ENCODE results near the gene EEF1AKMT4.

Gene EEF1AKMT4

DNA sequence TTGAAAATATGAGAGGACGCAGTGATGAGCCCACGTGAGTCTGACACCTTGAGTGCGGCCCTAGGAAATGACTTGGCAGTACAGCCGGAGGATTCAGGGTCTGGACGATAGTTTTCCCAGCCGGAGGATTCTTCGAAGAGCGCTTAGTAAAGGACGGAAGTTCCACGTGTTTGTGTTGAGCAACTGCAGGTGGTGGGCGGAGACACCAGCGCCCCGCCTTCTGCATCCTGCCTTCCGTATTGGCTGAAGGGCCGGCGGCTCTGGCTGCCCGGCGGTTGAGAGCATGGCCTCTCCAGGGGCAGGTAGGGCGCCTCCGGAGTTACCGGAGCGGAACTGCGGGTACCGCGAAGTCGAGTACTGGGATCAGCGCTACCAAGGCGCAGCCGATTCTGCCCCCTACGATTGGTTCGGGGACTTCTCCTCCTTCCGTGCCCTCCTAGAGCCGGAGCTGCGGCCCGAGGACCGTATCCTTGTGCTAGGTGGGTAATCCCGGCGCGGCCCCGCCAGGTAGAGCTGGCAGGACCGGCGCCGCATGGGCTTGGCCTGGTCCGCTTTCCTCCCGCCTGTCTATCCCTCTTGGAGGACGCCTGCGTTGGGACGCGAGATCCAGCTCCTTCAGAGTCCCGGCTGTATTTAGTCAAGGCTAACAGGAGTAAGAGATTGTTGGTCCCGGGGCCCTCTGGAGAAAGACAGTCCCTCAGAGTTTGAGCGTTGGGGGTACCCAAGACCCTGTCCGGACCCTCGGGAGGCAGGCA is at the start of gene EEF1AKMT4:
Gene EEF1AKMT4 (plus strand): TSS at position 261 of the 755 bp plus-strand sequence. CDS start 23 bp downstream, at position 284.
- DNase-seq (ENCODE audit: low read depth in 2 of 2): peak; percentile 91 to 94

DNA sequence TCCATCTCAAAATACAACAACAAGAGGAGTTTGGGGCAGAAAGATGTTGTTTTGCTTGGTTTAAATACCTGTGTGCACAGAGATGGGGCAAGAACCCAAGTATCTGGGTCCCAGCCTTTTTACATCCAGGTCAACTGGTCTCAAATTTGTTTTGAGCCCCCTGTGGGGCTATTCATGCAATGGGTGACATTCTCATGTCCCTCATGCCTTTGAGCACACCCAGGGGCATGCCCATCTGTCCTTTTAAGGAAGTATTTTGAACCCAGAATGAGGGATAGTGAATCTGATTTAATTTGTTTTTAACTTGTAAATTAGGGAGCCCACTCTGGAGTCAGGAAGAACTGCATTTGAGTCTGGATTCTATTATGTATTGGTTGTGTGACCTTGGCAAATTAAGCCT is 48.6 kb upstream of the EEF1AKMT4 start:
- DNase-seq (ENCODE audit: low read depth in 2 of 2): no peak

DNA sequence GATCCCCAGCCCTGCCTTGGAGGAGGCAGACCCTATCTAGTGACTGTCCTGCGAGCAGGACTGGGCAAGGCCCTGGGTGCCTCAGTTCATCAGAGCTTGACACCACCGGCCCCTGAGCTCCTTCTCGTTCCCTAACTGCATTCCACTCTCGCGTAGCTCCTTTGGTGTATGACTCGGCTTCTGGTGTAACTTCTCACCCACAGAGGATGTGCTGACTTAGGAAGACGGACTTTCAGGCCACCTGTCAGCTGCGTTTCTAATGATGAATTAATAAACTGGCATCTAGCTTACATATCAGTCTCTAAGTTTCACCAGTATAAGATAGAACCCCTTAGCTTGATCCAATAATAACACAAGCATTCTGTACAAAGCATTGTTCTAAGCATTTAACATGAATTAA is 45.9 kb upstream of the EEF1AKMT4 start:
- no peak for DNase-seq (ENCODE audit: low read depth in 2 of 2)

DNA sequence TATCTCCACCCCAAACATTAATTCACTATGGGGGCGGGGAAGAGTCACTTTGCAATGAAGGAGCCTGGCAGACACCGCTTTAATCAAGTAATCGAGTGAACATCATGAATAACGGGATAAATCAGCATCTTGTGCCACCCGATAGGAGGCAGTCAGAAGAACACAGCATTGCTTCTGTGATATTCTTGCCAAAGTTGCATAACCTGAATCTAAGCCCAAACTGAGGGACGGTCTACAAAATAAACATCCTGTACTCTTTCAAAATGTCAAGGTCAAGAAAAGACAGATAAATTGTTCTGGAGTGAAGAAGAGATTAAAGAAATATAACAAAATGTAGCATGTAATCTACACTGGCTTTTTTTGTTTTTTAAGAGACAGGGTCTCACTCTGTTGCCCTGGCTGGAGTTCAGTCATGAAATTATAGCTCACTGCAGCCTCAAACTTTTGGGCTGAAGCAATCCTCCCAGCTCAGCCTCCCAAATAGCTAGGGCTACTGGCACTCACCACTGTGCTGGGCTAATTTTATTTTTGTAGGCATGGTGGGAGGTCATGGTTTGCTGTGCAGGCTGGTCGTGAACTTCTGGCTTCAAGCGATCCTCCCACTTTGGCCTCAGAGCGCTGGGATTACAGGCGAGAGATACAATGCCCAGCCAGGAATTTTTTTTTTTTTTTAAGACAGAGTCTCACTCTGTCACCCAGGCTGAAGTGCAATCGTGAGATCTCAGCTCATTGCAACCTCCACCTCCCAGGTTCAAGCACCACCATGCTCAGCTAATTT is 40.1 kb upstream of the EEF1AKMT4 start:
- no peak for DNase-seq (ENCODE audit: low read depth in 2 of 2)

DNA sequence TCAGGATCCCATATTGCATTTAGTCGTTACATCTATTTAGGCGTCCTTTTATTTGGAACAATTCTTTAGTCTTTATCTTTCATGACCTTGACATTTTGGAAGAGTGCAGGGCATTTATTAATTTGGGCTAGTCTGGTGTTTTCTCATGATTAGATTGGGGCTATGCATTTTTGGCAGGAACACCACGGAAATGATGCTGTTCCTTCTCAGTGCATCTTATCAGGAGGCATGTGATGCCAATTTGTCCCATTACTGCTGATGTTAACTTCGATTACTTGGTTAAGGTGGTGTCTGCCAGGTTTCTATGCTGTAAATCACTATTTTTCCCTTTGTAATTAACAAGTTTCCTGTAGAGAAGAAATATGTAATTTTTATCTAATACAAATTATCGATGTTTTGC is 38.2 kb upstream of the EEF1AKMT4 start:
- DNase-seq (ENCODE audit: low read depth in 2 of 2): no peak

DNA sequence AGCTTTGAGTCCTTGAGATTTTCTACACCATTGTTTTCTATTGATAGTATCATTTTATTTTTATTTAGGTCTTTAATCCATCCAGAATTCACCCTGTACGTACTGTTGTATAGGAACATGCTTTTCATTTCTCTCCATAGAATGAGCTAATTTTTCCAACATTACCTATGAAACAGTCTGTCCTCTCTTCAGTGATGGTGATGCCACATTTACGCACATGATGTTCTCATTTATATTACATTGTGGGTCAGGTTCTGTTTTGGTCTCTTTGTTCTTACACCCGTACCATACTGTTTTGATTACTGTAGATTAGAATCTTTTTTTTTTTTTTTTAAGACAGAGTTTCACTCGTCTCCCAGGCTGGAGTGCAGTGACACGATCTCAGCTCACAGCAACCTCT is 37.8 kb upstream of the EEF1AKMT4 start:
- no peak for DNase-seq (ENCODE audit: low read depth in 2 of 2)

DNA sequence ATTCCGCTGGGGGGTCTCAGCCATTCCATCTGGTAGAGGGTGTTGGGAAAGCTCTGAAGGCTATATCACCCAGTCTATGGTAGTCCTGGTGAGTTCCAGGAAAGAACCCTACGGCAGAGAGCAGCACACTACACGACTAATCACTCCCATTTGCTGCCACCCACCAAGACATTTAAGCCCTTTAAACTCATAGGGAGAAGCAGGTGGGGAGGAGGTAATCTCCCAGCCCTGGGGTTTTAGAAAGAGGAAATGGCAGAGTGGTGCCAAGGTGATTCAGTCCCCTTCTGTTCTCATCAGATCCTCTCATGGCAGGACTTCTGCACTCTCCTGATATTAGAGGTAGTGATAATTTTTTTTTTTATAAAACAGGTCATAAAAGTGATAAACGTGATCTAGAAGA is 30.7 kb upstream of the EEF1AKMT4 start:
- DNase-seq (ENCODE audit: low read depth in 2 of 2): no peak

DNA sequence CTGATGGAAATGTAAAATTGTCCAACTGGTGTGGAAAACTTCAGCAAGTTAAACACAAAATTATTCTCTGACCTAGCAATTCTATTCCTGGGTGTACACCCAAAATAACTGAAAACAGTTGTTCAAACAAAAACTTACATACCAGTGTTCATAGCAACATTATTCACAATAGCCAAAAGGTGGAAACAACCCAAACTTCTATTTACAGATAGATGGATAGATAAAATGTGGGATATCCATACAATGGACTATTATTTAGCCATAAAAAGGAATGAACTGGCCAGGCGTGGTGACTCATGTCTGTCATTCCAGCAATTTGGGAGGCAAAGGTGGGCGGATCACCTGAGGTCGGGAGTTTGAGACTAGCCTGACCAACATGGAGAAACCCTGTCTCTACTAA is 27.0 kb upstream of the EEF1AKMT4 start:
- no peak for DNase-seq (ENCODE audit: low read depth in 2 of 2)

DNA sequence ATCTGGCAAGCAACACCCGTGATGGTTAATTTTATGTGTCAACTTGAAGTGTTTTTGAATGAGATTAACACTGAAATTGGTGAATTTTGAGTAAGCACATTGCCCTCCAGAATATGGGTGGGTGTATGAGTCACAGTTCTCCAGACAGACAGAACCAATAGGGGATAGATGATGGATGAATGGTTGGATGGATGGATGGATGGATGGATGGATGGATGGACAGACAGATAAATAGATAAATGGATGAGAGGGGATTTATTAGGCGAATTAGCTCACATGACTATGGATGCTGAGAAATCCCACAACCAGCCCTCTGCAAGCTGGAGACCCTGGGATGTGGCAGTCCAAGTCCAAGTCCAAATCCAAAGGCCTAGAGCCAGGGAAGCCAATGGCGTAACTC is 25.5 kb upstream of the EEF1AKMT4 start:
- DNase-seq (ENCODE audit: low read depth in 2 of 2): no peak

DNA sequence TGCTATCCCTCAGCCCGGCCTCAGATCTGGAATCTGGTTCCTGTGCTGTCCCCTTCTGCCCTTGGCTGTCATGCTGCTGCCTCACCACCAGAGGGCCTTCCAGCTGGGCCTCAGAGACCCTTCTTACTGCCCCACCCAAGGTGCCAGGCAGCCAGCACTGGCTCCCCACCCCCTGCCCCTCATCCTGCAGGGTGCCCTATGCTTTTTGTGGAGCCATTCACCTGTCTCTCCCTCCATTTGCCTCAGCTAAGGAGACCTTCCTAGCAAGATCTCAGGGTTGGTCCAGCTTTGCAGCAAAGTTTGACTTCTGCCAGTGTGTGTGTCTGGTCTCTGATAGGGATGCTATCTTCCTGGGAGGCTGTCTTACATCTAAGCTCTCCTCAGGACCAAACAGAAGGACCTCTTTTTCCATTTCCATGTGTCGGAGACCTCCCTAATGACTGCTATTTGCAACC is 22.0 kb upstream of the EEF1AKMT4 start:
- peak; percentile 17 to 44 for DNase-seq (ENCODE audit: low read depth in 2 of 2)

DNA sequence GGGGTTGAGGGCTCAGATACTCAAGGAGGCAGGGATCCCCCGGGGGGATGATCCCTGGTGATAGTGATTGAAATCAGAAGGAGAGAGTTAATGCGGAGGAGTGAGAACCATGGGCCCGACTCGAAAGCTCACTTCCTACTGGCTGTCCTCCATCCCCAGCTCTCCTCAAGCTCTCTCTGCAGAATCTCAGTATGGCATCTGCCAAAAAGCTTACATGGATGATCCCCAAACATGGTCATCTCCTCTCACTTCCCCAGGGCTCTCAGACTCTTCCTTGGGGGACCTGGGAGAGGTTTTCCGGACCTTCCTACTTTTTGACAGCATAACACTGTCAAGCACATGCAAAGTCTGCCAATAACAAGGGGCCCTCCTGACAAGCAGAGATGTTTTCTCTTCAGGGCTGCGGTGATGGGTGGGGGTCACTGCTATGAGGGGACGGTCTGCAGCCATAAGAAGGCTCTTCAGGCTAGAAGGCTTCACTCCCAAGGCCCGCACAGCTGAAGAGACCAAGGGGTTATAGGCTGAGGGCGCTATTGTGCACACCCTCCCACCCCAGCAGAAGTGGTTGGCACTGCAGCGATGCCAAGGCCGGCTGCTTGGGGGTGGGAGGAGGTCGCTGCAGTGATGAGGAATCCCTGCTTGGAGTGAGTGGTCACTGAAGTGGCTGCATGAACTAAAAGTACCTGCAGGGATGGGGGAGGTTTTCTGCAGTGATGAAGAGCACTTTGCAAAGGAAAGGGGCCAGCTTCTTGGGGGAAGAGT is 20.9 kb upstream of the EEF1AKMT4 start:
- no peak for DNase-seq (ENCODE audit: low read depth in 2 of 2)

DNA sequence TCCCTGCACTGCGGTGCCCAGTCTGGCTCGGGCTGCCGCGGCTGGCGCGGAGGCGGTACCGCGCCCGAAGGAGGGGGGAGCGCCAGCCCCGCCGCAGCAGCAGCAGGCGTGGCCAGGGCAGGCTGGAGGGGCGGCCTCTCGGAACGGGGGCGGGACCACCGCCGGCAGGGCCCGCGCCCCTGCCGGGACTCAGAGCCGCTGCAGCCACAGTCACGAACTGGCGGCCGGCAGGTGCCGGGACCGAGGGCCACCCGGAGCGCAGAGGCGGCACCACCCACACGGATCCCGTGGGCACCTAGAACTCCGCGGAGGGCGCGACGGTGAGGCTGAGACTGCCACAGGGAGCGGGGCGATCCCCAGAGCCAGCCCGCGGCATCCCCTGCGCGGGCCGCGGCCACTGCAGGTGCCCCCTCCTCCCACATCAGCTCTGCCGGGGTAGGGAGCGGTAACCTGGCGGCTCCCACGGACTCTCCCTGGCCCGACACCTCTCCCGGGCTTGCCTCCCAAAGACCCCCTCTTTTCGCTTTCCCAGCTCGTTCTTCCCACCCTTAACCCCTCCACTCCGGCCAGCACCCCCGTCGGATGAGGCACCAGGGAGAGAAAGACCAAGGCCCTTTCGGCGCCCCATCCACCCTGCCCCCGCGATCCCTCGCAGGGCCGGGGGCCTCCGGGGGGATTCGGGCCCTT is 19.9 kb upstream of the EEF1AKMT4 start, which contains the start of gene VWA5B2:
Gene VWA5B2 (plus strand): TSS at position 192 of the 687 bp plus-strand sequence. CDS start 944 bp downstream, outside the sequence.
- DNase-seq (ENCODE audit: low read depth in 2 of 2): peak; percentile 39 to 53

DNA sequence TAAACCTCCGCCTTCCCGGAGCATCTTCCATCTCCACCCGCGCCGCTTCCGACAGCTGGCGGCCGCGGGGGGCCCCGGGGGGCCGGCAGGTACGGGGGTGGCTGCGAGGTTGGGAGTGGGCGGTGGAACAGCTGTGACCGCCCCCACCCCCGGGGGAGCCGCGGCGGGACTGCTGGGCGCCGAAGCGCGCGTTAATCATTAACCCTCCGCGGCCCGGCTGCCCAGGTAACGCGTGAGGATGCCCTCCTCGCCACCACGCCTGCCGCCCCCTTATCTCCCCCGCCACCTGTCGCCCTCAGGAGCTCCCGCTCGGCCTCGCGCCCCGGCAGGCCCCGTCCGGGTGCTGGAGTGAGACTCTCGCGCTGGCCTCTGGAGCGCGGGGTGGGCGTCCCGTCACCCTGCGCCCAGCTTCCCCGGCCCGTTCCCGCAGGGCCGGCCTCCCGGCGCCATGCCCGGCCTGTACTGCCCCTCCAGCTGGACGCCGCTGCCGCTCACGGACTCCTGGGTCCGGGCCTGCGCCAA is 19.3 kb upstream of the EEF1AKMT4 start:
- no peak for DNase-seq (ENCODE audit: low read depth in 2 of 2)

DNA sequence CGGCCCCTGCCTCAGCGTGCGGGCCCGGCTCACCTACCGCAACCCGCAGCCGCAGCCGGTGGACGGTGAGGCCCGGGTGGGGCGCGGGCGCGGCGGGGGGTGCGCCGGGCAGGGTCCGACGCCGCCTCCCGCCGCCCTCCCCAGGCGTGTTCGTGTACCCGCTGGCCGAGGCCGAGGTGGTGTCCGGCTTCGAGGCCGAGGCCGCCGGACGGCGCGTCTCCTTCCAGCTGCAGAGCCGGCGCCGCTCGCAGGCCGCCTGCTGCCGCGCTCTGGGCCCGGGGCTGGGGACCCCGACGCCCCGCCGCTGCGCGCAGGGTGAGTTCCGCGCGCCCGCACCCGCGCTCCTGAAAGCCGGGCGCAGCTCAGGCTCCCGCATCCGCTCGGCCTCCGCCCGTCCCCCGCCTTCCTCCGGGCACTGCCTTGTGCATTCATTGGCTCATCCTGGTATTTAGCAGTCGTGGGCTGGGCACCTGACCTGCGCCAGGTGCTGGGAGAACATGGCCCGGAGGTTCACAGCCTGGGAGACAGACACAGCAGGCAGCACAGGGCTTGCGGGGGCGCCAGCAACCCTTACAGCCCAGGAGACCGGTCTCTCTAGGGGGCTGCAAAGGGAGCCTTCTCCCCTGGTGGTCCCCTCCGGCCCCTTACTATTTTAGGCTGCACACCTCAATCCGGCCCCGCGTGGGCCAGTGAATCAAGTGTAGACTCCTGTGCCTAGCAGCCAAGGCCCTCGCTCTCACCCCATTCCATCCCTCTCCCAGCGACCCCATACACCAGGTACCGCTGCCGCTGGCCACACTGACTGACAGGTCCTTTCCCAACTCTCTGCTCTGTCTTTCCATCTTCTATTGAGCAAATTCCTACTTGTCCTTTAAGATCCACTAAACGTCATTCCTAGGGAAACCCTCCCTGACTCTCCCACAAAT is 18.6 kb upstream of the EEF1AKMT4 start:
- DNase-seq (ENCODE audit: low read depth in 2 of 2): no peak

DNA sequence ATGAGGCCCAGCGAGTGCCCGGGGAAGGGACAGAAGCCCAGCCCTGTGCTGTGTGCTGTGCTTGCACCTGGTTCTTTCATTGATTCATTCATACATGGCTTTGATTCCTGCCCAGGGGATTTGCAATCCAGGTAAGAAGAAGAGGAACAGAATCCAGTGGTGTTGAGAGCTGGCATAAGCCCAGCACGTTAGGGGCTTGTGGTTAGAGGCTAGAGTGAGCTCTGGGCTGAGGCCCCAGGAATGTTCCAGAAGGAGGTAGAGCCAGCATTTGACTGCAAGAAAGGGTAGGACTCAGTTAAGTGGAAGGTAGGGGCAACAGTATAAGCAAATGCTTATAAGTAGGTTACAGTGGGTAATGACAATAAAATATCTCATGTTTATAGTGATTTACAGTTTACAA is 17.8 kb upstream of the EEF1AKMT4 start:
- no peak for DNase-seq (ENCODE audit: low read depth in 2 of 2)

DNA sequence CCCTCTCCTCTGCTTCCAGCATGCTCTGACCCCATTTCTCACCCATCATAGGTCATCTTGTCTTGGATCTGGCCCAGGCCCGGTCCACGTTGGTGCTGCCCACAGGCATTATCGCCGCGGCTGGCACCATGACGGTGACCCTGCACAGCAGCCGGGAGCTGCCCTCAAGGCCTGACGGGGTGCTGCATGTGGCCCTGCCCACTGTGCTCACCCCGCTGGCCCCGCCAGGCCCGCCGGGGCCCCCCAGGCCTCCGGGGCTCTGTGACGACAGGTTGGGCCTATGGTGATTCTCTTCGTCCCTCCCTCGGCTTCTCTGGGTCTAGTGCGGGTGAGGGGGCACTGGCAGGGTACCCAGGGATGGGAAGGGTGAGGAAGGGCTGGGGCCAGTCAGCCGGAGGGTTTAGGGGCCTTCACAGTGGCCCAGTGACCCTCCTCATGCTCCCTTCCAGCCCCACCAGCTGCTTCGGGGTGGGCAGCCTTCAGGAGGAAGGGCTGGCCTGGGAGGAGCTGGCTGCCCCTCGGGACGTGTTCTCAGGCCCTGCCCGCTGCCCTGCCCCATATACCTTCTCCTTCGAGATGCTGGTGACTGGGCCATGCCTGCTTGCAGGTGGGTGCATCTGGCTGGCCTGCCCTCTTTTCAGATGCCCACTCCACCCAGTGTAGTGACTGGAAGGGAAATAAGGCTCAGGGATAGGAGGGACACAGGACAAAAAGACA is 16.2 kb upstream of the EEF1AKMT4 start:
- DNase-seq (ENCODE audit: low read depth in 2 of 2): no peak

DNA sequence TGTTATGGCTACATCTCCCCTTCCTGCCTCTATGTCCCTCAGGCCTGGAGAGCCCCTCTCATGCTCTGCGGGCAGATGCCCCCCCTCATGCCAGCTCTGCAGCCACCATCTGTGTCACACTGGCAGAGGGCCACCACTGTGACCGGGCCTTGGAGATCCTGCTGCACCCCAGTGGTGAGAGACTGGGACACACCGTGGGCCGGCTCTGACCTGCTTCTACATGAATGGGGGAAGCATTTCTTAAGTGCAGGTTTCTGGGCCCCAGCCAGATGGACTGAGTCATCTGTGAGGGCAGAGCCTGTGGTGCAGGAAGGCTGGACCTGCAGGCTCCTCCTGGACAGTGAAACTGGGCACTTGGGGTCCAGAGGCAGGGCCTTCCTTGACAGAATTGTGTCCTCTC is 15.2 kb upstream of the EEF1AKMT4 start:
- DNase-seq (ENCODE audit: low read depth in 2 of 2): no peak

DNA sequence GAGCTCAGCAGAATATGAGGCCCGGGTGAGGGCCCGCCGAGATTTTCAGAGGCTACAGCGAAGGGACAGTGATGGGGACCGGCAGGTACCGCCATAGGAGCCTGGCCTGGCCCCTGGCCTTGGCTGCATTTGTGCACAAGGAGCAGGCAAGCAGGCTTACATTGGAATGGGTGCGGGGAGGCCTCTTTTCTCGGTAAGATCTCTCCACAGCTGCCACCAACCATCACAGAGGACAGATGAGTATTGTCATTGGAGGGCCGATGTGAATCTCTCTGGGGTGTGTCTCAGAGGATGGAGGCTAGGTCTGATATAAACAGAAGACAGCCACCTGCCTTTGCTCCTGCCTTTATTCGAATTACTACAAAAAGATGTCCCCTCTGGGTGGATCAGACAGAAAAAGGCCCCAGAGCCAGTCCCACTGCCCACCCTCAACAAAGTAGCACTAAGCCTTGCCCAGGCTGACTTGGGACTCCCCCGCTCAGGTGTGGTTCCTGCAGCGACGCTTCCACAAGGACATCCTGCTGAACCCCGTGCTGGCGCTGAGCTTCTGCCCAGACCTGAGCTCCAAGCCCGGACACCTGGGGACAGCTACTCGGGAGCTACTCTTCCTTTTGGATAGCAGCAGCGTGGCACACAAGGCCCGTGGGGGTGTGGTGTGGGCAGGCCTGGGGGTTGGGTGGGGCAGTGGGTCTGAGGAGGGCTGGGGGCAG is 14.6 kb upstream of the EEF1AKMT4 start:
- DNase-seq (ENCODE audit: low read depth in 2 of 2): no peak

Data from stimulated activated CD4-positive, alpha-beta T cell treated with anti-CD3 and anti-CD28 coated beads, Interleukin-12 subunit alpha, Interleukin-12 subunit beta, amount 100 ng/mL, for 24 hours (primary cell).